Keratinocyte (primary cell): ENCODE results near the gene NRXN2. TPM values are rescaled to one million over a fixed set of nuclear protein-coding genes. Genes with fewer than 3 reads are reported as not detected.

Experiments
- DNase-seq: peaks from one replicate; pipeline ENCODE4 v3.0.0-alpha.2; 2011; ENCODE audit warnings: low read depth, missing footprints, low spot score
- FAIRE-seq: peaks from 2 replicates; lab custom pipeline; 2011; peaks lifted over from hg19 to GRCh38; lab: Jason Lieb, UNC
- H2AFZ ChIP-seq: 2 replicates; pipeline ENCODE4 v1.6.0; 2012; ENCODE audit warnings: low read length, control low read depth, inconsistent platforms; ENCODE audit not compliant: control insufficient read depth
- H3K27ac ChIP-seq: 2 replicates; pipeline ENCODE4 v1.5.1; 2011; ENCODE audit warnings: low read length; ENCODE audit not compliant: control insufficient read depth, insufficient read depth
- H3K27me3 ChIP-seq: 3 replicates; pipeline ENCODE4 v1.6.0; 2011; ENCODE audit warnings: low read length; ENCODE audit not compliant: control insufficient read depth, insufficient read depth; ENCODE audit errors: extremely low read depth
- H3K36me3 ChIP-seq, 2 experiments: 2 replicates in 1 of 2; 3 replicates in 1 of 2; pipeline ENCODE4 v1.5.1; 2011; ENCODE audit warnings: low read length in 2 of 2, mild to moderate bottlenecking in 1 of 2; ENCODE audit not compliant: control insufficient read depth in 2 of 2, insufficient read depth in 2 of 2; ENCODE audit errors: extremely low read depth in 1 of 2
- H3K4me1 ChIP-seq: 3 replicates; pipeline ENCODE4 v1.5.1; 2011; ENCODE audit warnings: low read length; ENCODE audit not compliant: control insufficient read depth, insufficient read depth; ENCODE audit errors: extremely low read depth
- H3K4me2 ChIP-seq: 3 replicates; pipeline ENCODE4 v1.6.0; 2011; ENCODE audit warnings: low read depth, low read length; ENCODE audit not compliant: control insufficient read depth, insufficient read depth; ENCODE audit errors: extremely low read depth
- H3K4me3 ChIP-seq, 3 experiments: fragments of 200-600 bp in 1 of 3; sonication (generic) in 1 of 3; 2 replicates in 2 of 3; 3 replicates in 1 of 3; pipeline ENCODE4 v1.5.1; 2011 to 2016; ENCODE audit warnings: low read length in 3 of 3, mild to moderate bottlenecking in 3 of 3, control low read depth in 2 of 3, inconsistent platforms in 1 of 3, low read depth in 1 of 3, mixed read lengths in 1 of 3, mixed run types in 1 of 3, moderate library complexity in 1 of 3; ENCODE audit not compliant: control insufficient read depth in 2 of 3, insufficient read depth in 2 of 3; ENCODE audit errors: extremely low read depth in 1 of 3
- H3K79me2 ChIP-seq: 2 replicates; pipeline ENCODE4 v1.6.0; 2012; ENCODE audit warnings: low read length; ENCODE audit not compliant: control insufficient read depth, insufficient read depth
- H3K9ac ChIP-seq: 3 replicates; pipeline ENCODE4 v1.6.0; 2011; ENCODE audit warnings: low read length; ENCODE audit not compliant: control insufficient read depth, insufficient read depth; ENCODE audit errors: extremely low read depth
- H3K9me1 ChIP-seq: 3 replicates; pipeline ENCODE4 v1.6.0; 2011; ENCODE audit warnings: low read length; ENCODE audit not compliant: control insufficient read depth, insufficient read depth; ENCODE audit errors: extremely low read depth
- H3K9me3 ChIP-seq: 2 replicates; pipeline ENCODE4 v1.5.1; 2012; ENCODE audit warnings: low read depth, low read length; ENCODE audit not compliant: control insufficient read depth
- H4K20me1 ChIP-seq: 3 replicates; pipeline ENCODE4 v1.6.0; 2011; ENCODE audit warnings: low read length; ENCODE audit not compliant: control insufficient read depth, insufficient read depth; ENCODE audit errors: extremely low read depth
- EZH2 ChIP-seq: IDR thresholded peaks from one replicate; pipeline ENCODE4 v1.6.1; 2012; ENCODE audit warnings: inconsistent platforms, mild to moderate bottlenecking, low read length, moderate library complexity
- dilution Hi-C: fragments of 300-500 bp; cut with MboI; formaldehyde crosslinking; loops from one replicate; pipeline ENCODE4 v1.7.0; 2020; ENCODE audit warnings: low sequenced_read_pairs; ENCODE audit not compliant: extremely low pct_ligation_motif_present
- polyA plus RNA-seq, 5 experiments: library from polyadenylated mRNA; depleted of rRNA in 3 of 5; stranded (reverse) in 3 of 5; stranded (forward) in 1 of 5; unstranded in 1 of 5; fragments of >200 nt; gene quantifications; 1 replicate in 1 of 5; 2 replicates in 3 of 5; 3 replicates in 1 of 5; pipeline versions ENCODE4 v1.2.1 to v1.2.3, GENCODE V29; 2011 to 2012; ENCODE audit warnings: missing spikeins in 2 of 5, low read depth in 1 of 5, low replicate concordance in 1 of 5
- TF ChIP-seq, protein P1 (sequence below), 3 experiments: IDR thresholded peaks in 1 of 3; conservative IDR thresholded peaks in 1 of 3; optimal IDR thresholded peaks in 1 of 3; 2 replicates in 2 of 3; 3 replicates in 1 of 3; pipeline versions ENCODE3 to v1.5.1; 2011; ENCODE audit warnings: low read length in 3 of 3, mild to moderate bottlenecking in 3 of 3, moderate library complexity in 2 of 3, control low read depth in 1 of 3, inconsistent platforms in 1 of 3; ENCODE audit not compliant: insufficient read depth in 2 of 3; ENCODE audit errors: extremely low read depth in 1 of 3

NRXN2 gene
- polyA plus RNA-seq, 1 donor (not counting 4 experiments of a cell fraction or from before 2014, with no cell fraction given), result not detected

DNA sequence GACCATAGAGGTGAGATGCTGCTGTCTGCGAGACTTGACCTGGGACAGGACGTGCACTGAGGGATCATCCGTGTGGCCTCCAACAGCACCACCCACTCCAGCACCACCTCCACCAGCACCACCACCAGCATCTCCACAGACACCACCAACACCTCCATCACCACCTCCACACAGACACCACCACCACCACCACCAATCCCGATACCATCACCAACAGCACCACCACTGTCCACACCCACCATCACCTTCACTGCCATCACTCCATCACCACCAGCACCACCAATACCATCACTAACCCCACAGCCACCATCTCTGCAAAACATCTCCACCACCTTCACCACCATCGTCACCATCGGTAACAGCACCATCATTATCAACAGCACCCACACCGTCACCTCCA is 158.6 kb downstream of the NRXN2 start:
- Histone ChIP-seq H3K9me1 (no peaks in the 10 kb centered on the region), H3K9me3 (no peaks in the 10 kb centered on the region), H3K4me3 (no peak overlapping the region), H3K4me2 (no peak overlapping the region), H3K9ac (no peak overlapping the region), H3K79me2 (no peaks in the 10 kb centered on the region), H3K27ac (no peak overlapping the region), H4K20me1 (no peaks in the 10 kb centered on the region), H3K36me3 (no peaks in the 10 kb centered on the region), H3K27me3 (no peaks in the 10 kb centered on the region), H3K4me1 (peaks cover 7% of the 10 kb centered on the region), H2AFZ (no peak overlapping the region)
- no peak for TF ChIP-seq EZH2
- TF ChIP-seq, protein P1, sequence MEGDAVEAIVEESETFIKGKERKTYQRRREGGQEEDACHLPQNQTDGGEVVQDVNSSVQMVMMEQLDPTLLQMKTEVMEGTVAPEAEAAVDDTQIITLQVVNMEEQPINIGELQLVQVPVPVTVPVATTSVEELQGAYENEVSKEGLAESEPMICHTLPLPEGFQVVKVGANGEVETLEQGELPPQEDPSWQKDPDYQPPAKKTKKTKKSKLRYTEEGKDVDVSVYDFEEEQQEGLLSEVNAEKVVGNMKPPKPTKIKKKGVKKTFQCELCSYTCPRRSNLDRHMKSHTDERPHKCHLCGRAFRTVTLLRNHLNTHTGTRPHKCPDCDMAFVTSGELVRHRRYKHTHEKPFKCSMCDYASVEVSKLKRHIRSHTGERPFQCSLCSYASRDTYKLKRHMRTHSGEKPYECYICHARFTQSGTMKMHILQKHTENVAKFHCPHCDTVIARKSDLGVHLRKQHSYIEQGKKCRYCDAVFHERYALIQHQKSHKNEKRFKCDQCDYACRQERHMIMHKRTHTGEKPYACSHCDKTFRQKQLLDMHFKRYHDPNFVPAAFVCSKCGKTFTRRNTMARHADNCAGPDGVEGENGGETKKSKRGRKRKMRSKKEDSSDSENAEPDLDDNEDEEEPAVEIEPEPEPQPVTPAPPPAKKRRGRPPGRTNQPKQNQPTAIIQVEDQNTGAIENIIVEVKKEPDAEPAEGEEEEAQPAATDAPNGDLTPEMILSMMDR (optimal IDR thresholded peaks at IDR 0.05 in 1 of 3, IDR thresholded peaks at IDR 0.05 in 1 of 3, conservative IDR thresholded peaks at IDR 0.05 in 1 of 3; ENCODE audit: extremely low read depth in 1 of 3, insufficient read depth in 2 of 3, low read length in 3 of 3), result no peak
- no peak for FAIRE-seq
- no peak for DNase-seq
- dilution Hi-C loops, result no loop called here

GRCh38 chr11:64563966-64564365 is 159.0 kb downstream of the NRXN2 start:
- DNase-seq, result no peak
- Histone ChIP-seq H3K79me2 (no peaks in the 10 kb centered on the region), H3K9ac (no peak overlapping the region), H3K27ac (no peak overlapping the region), H3K36me3 (no peaks in the 10 kb centered on the region), H3K27me3 (peaks cover under 1% of the 10 kb centered on the region), H3K4me3 (no peak overlapping the region), H3K4me2 (no peak overlapping the region), H2AFZ (no peak overlapping the region), H4K20me1 (no peaks in the 10 kb centered on the region), H3K9me3 (no peaks in the 10 kb centered on the region), H3K9me1 (no peaks in the 10 kb centered on the region), H3K4me1 (peaks cover 7% of the 10 kb centered on the region)
- no peak for FAIRE-seq
- TF ChIP-seq EZH2, result no peak
- TF ChIP-seq, protein P1 (optimal IDR thresholded peaks at IDR 0.05 in 1 of 3, IDR thresholded peaks at IDR 0.05 in 1 of 3, conservative IDR thresholded peaks at IDR 0.05 in 1 of 3; ENCODE audit: extremely low read depth in 1 of 3, insufficient read depth in 2 of 3, low read length in 3 of 3), result no peak
- dilution Hi-C loops, result no loop called here
